Stimulated activated naive CD4-positive, alpha-beta T cell (primary cell): ENCODE results near the gene RARS1.

Experiments
- DNase-seq, 6 experiments: peaks; one replicate each; lab custom pipeline; 2025; lab: John Stamatoyannopoulos, UW

The RARS1 gene

DNA sequence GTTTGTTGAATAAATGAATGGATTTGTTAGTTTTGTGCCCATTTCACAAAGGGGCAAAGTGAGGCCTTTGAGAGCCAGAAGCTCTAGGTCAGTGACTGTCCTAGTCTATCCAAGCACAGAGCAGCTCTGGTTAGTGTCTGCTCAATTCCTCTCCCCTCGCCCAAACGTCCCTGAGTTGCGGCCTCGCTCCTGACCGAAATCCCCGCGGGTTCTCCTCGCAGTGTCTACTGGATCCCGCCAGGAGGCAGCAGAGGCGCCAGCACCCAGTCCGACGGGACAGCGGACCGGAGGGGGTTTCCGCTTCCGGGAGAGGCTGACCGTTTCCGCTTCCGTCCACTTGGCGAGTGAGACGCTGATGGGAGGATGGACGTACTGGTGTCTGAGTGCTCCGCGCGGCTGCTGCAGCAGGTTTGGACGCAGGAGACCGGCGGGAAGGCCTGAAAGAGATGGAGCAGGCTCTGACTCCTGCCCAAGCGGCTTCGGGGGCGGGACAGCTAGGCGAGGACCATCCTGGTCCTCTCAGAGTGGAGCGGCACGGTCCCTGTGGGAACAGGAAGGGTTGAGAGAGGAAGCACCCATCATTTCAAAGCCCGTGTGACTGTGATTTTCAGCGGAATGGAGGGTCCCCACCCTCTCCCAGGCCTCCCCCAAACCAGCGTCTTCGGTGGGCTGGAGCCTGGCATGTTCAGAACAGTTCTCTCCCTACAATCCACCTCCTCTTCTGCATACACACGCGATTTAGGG is at the start of gene RARS1:
Gene RARS1, plus strand, starts transcription at position 336 of the 744 bp plus-strand sequence. Its CDS starts 28 bp downstream, at position 364.
- DNase-seq: peak; percentile 58 to 83 (median 73)

DNA sequence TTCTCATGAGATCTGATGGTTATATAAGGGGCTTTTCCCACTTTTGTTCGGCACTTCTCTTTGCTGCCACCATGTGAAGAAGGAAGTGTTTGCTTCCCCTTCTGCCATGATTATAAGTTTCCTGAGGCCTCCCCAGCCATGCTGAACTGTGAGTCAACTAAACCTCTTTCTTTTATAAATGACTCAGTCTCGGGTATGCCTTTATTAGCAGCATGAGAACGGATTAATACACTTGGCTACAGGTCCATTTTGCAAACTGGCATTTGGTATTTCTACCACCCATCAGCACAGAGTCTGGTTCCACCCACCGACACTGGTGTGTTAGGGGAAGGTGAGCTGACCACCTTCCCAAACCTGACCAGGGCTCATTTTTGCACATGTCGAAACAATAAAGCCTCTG is 47.9 kb upstream of the RARS1 start:
- DNase-seq: no peak

DNA sequence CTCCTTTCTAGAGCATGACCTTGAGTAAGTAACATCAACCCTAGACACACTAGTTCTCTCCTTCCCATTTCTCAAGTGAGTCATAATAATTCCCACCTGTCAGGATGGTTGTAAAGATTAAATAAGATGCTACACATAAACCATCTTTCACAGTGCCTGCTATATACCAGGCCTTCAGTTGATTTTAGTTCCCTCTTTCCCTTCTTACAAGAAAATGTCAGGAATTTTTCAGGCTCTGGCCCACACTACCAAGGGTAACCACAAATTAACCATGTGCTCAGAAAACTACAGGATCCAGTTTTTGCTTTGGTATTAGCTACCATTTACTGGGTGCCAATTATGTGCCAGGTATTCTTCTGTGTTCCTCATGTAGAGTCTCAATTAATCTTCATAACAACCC is 42.7 kb upstream of the RARS1 start:
- no peak for DNase-seq

DNA sequence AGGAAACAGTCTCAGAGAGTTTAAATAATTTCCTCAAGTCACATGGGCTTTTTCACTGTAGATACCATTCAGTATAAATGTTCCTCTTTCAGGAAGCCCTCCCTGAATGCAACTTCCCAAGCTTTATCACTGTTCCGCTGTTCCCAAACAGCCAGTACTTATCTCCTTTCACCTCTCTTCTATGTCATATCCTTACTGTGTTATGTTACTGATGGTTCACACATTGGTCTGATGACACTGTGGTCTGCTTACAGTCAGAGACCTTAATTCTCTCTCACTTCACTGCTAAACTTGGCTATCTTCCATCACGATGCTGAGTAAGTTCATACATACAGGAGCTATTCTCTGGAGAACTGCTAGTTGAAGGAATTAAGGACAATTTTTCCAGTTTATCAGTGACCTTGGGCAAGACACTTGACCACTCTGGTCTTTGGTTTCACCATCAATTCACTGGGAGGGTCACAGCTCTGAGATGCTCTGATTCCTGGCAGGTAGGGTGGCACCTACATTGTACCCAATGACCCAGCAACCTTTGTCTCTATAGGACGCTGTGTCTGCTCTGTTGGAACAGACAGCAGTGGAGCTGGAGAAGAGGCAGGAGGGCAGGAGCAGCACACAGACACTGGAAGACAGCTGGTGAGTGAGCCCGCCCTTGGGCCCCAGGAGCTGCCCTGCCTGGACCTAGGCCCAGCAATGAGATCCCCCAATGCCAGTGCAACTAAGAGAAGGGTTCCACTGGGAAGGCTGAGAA is 42.1 kb upstream of the RARS1 start:
- DNase-seq: no peak

DNA sequence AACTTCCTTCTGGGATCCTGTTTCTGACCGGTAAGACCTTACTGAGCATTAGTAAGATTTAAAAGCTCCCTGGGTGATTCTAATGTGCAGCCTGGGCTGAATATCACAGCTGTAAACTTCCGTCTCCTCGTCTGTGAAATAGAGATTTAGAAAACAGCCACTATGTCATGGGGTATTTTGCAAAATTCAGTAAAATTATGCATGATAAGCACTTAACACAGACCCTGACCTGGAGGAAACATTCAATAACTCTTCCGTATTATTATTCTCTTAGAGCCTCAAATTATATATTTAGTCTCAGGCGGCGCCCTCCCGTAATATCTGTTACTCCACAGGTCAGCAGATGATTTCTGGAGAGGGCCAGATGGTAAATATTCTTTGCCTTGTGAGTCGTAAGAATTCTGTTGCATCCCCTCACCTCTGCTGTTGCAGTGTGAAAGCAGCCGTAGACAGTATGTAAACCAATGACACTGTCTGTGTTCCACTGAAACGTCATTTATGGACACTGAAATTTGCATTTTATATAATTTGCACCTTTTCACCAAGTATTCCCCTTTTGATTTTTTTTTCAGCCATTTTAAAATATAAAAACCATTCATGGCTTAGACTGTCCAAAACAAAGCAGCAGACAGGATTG is 39.2 kb upstream of the RARS1 start:
- no peak for DNase-seq

DNA sequence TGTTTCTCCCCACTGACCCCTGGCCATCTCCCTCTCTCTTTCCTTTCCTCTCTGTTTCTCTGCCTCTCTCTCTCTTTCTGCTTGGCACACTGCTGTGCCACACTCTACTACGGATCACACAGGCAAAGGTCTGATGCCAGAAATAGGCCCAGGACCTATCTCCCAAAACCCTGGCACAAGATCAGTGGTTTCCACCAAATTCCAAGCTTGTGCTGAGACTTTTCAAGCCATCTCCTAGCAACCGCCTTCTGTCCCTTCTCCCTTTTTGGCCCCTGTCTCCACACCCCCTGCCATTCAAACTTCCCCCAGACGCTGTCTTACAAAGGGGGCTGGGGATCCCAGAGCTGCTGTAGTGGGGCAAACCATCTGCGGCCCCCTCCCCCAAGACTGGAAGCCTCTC is 38.5 kb upstream of the RARS1 start:
- DNase-seq: no peak

DNA sequence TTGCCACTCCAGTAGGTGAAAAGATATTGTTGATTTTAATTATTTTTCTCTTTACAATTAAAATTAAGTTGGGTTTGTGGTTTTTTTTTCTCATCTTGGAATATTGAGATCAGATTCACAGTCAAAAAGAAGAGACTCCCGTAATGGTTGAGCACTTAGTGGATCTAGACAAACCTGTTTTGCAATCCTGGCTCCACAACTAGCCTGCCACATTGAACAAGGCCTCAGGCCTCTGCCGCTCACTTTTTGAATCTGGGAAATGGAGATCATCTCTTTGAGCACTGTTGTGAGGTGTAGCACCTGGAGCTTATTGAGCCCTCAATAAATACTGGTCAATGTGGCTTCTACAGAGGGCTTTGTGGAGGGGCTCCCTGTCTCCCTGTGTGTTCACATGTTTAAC is 37.1 kb upstream of the RARS1 start:
- DNase-seq: no peak

DNA sequence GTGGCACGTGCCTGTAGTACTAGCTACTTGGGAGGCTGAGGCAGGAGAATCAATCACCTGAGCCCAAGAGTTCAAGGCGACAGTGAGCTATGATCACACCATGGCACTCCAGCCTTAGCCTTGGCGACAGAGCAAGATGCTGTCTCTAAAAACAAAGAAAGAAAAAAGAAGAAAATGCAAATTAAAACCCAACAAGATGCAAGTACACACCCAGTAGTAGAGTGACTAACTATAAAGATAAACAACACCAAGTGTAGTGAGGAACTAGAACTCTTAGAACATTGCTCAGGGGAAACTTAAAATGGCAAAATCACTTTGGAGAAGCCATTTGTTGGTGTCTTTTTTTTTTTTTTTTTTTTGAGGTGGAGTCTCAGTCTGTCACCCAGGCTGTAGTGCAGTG is 34.7 kb upstream of the RARS1 start:
- no peak for DNase-seq

DNA sequence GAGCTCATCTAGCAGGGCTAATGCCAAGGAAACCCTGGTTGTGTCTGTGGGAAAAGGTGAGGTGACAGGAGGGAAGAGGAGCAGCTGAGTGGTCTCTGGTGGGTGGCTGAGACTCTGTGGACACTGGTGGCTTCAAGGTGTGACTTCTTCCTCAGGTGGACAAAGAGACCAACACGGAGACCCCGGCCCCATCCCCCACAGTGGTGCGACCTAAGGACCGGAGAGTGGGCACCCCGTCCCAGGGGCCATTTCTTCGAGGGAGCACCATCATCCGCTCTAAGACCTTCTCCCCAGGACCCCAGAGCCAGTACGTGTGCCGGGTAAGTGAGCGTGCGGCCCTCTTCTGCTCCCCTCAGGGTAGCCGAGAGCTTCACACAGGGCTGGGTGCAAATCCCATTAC is 31.1 kb upstream of the RARS1 start:
- DNase-seq: no peak

DNA sequence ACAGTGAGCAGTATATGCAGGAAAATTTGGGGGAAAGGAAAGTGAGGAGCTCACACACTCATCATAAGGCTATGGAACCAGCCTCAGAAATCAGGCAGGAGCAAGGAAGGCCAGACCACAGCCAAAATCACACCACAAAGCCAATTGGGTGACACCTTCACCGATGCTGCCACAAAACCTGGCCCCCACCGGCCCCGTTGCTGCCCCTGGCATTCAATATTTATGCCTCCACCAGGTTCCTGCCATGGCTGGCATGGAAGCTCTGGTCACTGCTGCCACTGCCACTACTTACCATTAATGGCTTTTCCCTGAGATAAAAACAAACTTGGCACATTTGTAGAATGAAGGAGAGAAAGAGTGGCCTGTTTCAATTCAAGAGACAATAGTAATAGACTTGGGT is 28.7 kb upstream of the RARS1 start:
- no peak for DNase-seq

DNA sequence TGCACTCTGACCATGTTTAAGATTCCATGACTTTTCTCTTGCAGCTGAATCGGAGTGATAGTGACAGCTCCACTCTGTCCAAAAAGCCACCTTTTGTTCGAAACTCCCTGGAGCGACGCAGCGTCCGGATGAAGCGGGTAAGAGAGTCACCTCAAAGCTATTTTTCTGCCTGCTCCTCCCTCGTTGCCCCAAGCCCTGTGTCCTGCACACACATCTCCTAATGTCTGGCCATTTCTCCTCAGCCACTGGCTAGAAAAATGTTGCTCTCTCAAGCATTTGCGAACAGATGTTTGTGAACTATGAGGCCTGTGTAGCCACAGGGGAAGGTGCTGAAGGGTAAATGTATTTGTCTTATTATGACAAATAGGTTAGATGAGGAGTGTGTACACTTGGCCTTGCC is 25.7 kb upstream of the RARS1 start:
- no peak for DNase-seq

DNA sequence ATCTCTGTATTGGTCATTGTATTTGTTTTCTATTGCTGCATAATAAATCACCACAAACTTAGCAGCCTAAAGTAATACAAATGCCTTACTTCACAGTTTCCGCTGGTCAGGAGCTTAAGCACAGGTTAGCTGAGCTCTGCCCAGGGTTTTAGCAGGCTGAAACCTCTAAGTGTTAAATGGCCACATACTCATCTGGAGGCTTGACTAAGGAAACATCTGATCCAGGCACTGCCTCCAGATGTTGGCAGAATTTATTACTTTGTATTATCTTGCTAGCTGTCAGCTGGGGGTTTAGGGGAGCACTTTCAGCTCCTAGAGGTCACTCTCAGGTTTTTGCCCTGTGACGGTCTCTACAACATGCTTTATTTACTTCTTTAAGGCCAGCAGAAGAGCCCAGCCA is 23.2 kb upstream of the RARS1 start:
- DNase-seq: no peak

DNA sequence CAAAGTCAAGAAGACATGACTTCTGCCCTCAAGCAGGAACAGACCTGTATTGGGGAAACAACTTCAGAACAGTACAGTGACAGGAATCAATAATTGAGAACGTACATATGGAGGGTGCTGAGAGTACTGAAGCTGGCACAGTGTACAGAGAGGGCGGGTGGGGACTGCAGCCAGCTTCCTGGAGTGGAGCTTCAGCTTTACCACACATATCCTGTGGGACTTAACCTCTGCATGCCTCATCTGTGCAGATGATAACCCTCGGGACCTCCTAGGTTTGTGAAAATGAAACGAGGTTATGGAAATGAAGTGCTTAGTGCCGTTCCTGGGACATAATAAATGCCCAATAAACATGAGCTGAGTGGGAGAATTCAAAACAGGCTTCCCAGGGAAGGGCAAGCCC is 22.1 kb upstream of the RARS1 start:
- no peak for DNase-seq

DNA sequence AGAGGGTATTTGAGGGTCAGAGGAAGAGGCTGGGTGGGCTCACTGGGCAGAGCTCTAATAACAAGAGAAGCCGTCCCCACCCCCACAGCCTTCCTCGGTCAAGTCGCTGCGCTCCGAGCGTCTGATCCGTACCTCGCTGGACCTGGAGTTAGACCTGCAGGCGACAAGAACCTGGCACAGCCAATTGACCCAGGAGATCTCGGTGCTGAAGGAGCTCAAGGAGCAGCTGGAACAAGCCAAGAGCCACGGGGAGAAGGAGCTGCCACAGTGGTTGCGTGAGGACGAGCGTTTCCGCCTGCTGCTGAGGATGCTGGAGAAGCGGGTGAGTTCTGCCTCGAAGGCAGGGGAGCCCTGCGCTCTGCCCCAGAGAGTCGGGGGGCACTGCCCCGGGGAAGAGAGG is 21.6 kb upstream of the RARS1 start:
- DNase-seq: no peak

DNA sequence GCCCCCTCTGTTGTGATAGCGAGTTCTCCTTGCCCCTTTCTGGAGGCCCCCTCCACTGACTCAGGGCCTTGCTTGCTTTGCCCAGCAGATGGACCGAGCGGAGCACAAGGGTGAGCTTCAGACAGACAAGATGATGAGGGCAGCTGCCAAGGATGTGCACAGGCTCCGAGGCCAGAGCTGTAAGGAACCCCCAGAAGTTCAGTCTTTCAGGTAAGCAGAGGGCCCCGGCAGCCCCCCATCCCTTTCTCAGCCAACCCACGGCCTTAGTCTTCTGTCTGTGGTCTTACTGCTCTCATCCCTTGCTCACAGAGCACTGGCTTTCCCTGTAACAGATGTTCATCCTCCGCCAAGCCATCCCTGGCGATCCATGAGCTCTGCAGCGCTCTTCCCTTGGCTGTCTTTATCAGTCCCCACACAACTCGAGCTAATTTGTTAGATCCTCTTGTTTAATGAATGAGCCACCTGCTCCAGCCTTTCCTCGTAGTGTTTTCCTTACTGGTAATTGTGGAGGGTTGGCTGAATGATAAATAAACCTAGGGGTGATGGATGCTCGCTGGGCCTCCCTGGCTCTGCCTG is 18.4 kb upstream of the RARS1 start:
- no peak for DNase-seq

DNA sequence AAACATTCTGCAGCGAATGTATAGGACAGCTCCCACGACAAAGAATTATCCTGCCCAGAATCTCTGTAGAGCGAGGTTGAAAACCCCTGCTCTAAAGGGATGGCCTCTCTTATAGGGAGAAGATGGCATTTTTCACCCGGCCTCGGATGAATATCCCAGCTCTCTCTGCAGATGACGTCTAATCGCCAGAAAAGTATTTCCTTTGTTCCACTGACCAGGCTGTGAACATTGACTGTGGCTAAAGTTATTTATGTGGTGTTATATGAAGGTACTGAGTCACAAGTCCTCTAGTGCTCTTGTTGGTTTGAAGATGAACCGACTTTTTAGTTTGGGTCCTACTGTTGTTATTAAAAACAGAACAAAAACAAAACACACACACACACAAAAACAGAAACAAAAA is 17.4 kb upstream of the RARS1 start:
- DNase-seq: no peak

DNA sequence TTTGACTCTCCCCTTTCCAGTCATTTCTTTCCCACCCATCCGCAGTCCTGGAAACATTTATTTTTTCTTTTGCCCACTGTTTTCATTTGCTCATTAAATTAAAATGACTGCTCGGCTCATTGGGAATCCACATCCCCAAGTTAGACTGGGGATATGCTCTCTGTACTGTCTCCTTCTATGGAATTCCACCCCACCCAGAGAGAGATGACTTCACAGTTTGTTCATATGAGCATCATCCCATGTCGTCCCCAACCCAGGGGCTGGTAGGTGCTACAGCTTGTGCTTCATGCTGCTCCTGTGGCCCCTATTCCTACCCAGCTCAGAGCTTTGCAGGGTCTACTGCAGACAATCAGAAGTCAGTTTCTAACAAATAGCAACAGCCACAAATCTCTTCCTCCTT is 16.5 kb upstream of the RARS1 start:
- no peak for DNase-seq

DNA sequence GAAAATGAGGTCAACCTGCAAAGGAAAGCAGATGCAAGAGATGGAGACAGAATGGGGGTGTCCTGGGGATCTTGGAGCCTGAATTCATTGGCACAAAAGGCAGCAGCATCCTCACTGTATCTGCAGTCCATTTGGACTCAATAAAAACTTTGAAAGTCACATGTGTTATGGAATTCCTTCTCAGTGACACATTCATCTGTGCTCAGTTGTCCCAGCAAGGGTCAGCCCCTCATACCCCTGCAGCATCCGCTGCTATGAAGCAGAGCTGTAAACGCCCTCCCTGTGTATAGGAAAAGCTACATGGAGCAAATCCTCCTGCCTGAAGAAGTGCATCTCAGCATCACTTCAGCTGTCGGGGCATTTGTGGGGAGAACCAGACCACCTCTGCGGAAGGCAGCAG is 14.5 kb upstream of the RARS1 start:
- DNase-seq: no peak

DNA sequence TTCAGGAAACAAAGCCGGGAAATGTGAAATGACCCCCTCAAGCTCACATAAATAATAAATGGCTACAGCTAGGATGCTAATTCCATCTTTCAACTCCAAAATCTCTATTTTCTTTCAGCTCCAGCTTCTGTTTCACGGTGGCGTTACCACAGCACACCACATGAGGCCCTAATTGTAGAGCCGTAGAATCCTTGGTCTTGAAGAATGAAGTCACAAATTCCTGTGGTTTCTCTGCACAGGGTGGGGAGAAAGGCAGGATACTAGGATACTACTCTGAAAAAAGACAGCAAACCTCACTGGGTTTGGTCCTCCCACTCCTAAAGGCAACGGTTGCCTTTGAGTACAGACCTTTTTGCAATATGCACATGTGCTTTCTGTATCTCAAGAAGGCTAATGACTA is 13.9 kb upstream of the RARS1 start:
- DNase-seq: no peak

DNA sequence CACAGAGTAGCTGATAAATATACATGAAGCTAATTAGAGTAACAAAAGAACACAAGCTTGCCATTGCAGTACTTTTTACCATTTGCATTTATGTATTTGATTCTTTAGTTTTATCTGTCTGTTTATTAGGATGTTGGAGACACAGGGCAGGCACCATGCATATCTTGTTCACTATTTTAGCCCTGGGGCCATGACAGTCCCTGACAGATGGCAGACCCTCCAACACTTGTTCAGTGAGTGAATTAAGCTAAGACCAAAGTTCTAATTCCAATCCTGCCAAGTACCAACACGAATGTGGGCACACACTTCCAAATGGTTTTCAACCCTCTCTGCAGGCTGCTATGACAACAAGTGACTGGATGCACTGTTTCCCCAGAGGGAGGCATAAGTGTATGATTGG is 12.0 kb upstream of the RARS1 start:
- no peak for DNase-seq

DNA sequence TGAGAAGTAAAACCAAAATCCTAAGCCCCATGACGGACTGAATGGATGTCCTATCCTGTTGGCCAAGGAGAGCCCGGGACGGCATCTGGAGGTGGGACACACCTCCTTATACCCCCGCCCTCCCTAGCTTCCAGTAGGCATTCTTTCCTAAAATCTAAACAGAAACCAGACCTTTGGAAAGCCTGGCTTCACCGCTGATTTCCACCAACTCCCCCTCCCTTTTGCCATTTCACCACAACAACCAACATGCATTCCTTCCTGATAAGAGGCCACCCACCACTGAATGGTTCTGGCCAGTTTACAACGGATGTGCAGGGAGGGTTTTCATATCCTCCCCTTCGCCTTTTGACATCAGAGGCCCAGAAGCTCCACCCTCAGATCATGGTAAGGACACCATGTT is 9.2 kb upstream of the RARS1 start:
- no peak for DNase-seq

DNA sequence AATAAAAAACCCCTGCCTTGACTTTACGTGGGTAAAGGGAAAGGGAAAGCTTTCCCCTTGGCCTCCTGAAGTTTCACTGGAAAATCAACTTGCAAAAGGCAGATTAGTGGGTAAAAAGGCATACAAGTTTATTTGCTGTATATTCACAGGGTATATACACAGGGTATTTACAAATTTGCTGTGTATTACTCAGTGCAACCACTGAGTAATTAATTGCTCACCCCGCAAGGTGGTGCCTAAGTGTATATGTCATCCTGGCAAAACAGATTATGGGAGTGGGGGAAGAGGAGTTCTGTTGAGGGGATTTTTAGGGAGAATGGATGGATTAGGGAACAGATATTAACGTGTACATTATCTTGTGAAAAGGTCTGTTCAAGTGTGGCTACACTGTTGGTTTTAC is 7.1 kb upstream of the RARS1 start:
- no peak for DNase-seq

DNA sequence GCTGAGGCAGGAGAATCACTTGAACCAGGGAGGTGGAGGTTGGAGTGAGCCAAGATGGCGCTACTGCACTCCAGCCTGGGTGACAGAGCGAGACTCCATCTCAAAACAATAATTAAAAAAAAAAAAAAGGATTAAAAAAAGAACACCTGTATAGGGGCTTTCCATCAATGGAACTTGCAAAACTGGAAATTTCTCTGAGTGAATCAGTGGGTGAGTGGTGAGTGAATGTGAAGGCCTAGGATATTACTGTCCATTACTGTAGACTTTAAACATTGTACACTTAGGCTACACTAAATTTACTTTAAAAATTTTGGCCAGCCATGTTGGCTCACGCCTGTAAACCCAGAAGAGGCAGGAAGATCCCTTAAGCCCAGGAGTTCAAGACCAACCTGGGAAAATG is 5.7 kb upstream of the RARS1 start:
- DNase-seq: no peak
